HUES48 (cell line): ENCODE data around the gene AHCTF1.
"Not testable (repeated sequence)": the region's sequence is repeated elsewhere in the genome, so short reads cannot be mapped to it uniquely, and the experiment has no call there.

ENCODE experiments used
- H3K27ac ChIP-seq: one replicate; pipeline ENCODE4 v1.7.0; 2013; ENCODE audit warnings: low read depth, low read length, inconsistent platforms
- H3K27me3 ChIP-seq: 2 replicates; pipeline ENCODE4 v1.6.1; 2013; ENCODE audit warnings: mild to moderate bottlenecking, low read length; ENCODE audit not compliant: control insufficient read depth, insufficient read depth
- H3K36me3 ChIP-seq: 2 replicates; pipeline ENCODE4 v1.6.1; 2013; ENCODE audit warnings: low read length; ENCODE audit not compliant: control insufficient read depth, insufficient read depth
- H3K4me1 ChIP-seq: 2 replicates; pipeline ENCODE4 v1.6.1; 2013; ENCODE audit warnings: mild to moderate bottlenecking, low read length; ENCODE audit not compliant: control insufficient read depth, insufficient read depth
- H3K4me3 ChIP-seq: 2 replicates; pipeline ENCODE4 v1.5.1; 2013; ENCODE audit warnings: mild to moderate bottlenecking, low read depth, low read length
- H3K9ac ChIP-seq: 2 replicates; pipeline ENCODE4 v1.6.1; 2013; ENCODE audit warnings: mild to moderate bottlenecking, low read depth, low read length, moderate library complexity
- H3K9me3 ChIP-seq: 2 replicates; pipeline ENCODE4 v1.6.1; 2013; ENCODE audit warnings: low read length; ENCODE audit not compliant: control insufficient read depth, insufficient read depth

The AHCTF1 gene

GRCh38 chr1:246876431-246876830 lies 55.3 kb downstream of the AHCTF1 start:
- peaks cover 82% of the 10 kb centered on the region for H3K36me3 ChIP-seq

GRCh38 chr1:246875041-246876026 lies 56.4 kb downstream of the AHCTF1 start:
- Histone ChIP-seq H3K4me1 (no peaks in the 10 kb centered on the region), H3K36me3 (peaks cover 93% of the 10 kb centered on the region), H3K9ac (no peak overlapping the region), H3K27ac (no peak overlapping the region), H3K4me3 (no peak overlapping the region), H3K27me3 (no peaks in the 10 kb centered on the region), H3K9me3 (no peaks in the 10 kb centered on the region)

More at GRCh38 chr1:246876431-246876830, 55.3 kb downstream of the AHCTF1 start:
- H3K9me3 ChIP-seq, result no peaks in the 10 kb centered on the region
- no peak overlapping the region for H3K27ac ChIP-seq
- H3K4me3 ChIP-seq, result no peak overlapping the region
- no peaks in the 10 kb centered on the region for H3K27me3 ChIP-seq
- H3K9ac ChIP-seq, result no peak overlapping the region
- H3K4me1 ChIP-seq, result no peaks in the 10 kb centered on the region

GRCh38 chr1:246865921-246866320 lies 65.8 kb downstream of the AHCTF1 start:
- Histone ChIP-seq H3K4me3 (no peak overlapping the region), H3K27me3 (no peaks in the 10 kb centered on the region), H3K27ac (no peak overlapping the region), H3K9ac (no peak overlapping the region), H3K36me3 (peaks cover 79% of the 10 kb centered on the region), H3K9me3 (no peaks in the 10 kb centered on the region), H3K4me1 (no peaks in the 10 kb centered on the region)

GRCh38 chr1:246863791-246864190 lies 68.0 kb downstream of the AHCTF1 start:
- H3K9me3 ChIP-seq, H3K27ac ChIP-seq: not testable (repeated sequence)
- peaks cover 80% of the 10 kb centered on the region for H3K36me3 ChIP-seq

GRCh38 chr1:246860401-246860800 lies 71.3 kb downstream of the AHCTF1 start:
- peaks cover 86% of the 10 kb centered on the region for H3K36me3 ChIP-seq
- no peak overlapping the region for H3K4me3 ChIP-seq
- H3K9ac ChIP-seq, result no peak overlapping the region
- H3K27ac ChIP-seq, result no peak overlapping the region
- no peaks in the 10 kb centered on the region for H3K4me1 ChIP-seq
- no peaks in the 10 kb centered on the region for H3K27me3 ChIP-seq
- no peaks in the 10 kb centered on the region for H3K9me3 ChIP-seq

More at GRCh38 chr1:246863791-246864190, 68.0 kb downstream of the AHCTF1 start:
- H3K27me3 ChIP-seq, H3K9ac ChIP-seq, H3K4me3 ChIP-seq, H3K4me1 ChIP-seq: not testable (repeated sequence)

- Histone ChIP-seq H3K27ac (no peak overlapping the region), H3K36me3 (peaks cover 93% of the 10 kb centered on the region), H3K4me1 (no peaks in the 10 kb centered on the region), H3K9ac (no peak overlapping the region), H3K9me3 (no peaks in the 10 kb centered on the region), H3K4me3 (no peak overlapping the region), H3K27me3 (no peaks in the 10 kb centered on the region)
Measured at GRCh38 chr1:246856371-246856770, 75.4 kb downstream of the AHCTF1 start.

- not testable (repeated sequence) for H3K27me3 ChIP-seq, H3K27ac ChIP-seq
- peaks cover 86% of the 10 kb centered on the region for H3K36me3 ChIP-seq
Measured at GRCh38 chr1:246850640-246851039, 81.1 kb downstream of the AHCTF1 start.

GRCh38 chr1:246843876-246844275 lies 87.9 kb downstream of the AHCTF1 start:
- no peak overlapping the region for H3K27ac ChIP-seq
- H3K9me3 ChIP-seq, result no peaks in the 10 kb centered on the region
- H3K27me3 ChIP-seq, result no peaks in the 10 kb centered on the region
- H3K4me1 ChIP-seq, result no peaks in the 10 kb centered on the region
- no peak overlapping the region for H3K4me3 ChIP-seq
- no peak overlapping the region for H3K9ac ChIP-seq
- H3K36me3 ChIP-seq, result peaks cover 69% of the 10 kb centered on the region

More at GRCh38 chr1:246850640-246851039, 81.1 kb downstream of the AHCTF1 start:
- H3K4me1 ChIP-seq, H3K4me3 ChIP-seq, H3K9ac ChIP-seq, H3K9me3 ChIP-seq: not testable (repeated sequence)

- not testable (repeated sequence) for H3K27me3 ChIP-seq, H3K4me1 ChIP-seq, H3K27ac ChIP-seq, H3K9me3 ChIP-seq, H3K4me3 ChIP-seq, H3K9ac ChIP-seq
- H3K36me3 ChIP-seq, result peaks cover 45% of the 10 kb centered on the region
Measured at GRCh38 chr1:246840761-246841160, 91.0 kb downstream of the AHCTF1 start.

GRCh38 chr1:246838118-246838456 lies 93.7 kb downstream of the AHCTF1 start:
- Histone ChIP-seq H3K27me3 (no peaks in the 10 kb centered on the region), H3K9me3 (no peaks in the 10 kb centered on the region), H3K27ac (no peak overlapping the region), H3K9ac (no peak overlapping the region), H3K4me1 (no peaks in the 10 kb centered on the region), H3K4me3 (no peak overlapping the region), H3K36me3 (peaks cover 21% of the 10 kb centered on the region)

- no peak overlapping the region for H3K4me3 ChIP-seq
- H3K9me3 ChIP-seq, result no peaks in the 10 kb centered on the region
- H3K36me3 ChIP-seq, result peaks cover 16% of the 10 kb centered on the region
- H3K27ac ChIP-seq, result no peak overlapping the region
- no peak overlapping the region for H3K9ac ChIP-seq
- H3K4me1 ChIP-seq, result no peaks in the 10 kb centered on the region
- no peaks in the 10 kb centered on the region for H3K27me3 ChIP-seq
Measured at GRCh38 chr1:246837418-246838117, 94.2 kb downstream of the AHCTF1 start.
